ENCODE results near the gene GTF3C1.

GTF3C1 gene

DNA sequence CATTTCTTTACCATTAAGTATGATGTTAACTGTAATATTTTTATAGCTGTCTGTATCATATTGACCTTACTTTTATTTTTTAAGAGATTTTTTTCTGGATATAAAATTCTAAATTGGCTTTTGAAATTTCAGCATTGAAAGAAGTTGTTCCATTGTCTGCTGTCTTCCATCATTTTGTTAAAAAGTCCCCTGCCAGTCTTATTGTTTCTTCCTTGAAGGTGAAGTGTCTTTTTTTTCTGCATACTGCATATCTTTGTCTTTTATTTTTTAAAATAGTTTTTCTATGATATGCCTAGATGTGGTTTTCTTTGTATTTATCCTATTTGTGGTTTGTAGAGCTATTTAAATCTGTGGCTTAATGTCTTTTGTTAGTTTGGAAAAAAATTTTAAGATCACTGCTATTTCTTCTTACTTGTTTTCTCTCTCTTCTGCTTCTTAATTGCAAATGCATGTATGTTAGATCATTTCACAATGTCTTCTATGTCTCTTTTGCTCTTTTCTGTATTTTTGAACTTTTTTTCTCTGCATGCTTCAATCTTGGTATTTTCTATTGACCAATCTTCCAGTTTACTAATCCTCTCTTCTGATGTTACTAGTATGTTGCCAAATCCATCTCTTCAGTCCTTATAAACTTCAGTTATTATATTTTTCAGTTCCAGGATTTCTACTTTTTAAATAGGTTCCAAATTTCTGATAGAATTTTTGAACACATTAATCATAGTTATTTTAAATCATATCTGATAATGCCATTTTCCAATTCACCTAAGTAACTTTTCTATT lies 127.6 kb downstream of the GTF3C1 start:
- DNase-seq, result no peak

DNA sequence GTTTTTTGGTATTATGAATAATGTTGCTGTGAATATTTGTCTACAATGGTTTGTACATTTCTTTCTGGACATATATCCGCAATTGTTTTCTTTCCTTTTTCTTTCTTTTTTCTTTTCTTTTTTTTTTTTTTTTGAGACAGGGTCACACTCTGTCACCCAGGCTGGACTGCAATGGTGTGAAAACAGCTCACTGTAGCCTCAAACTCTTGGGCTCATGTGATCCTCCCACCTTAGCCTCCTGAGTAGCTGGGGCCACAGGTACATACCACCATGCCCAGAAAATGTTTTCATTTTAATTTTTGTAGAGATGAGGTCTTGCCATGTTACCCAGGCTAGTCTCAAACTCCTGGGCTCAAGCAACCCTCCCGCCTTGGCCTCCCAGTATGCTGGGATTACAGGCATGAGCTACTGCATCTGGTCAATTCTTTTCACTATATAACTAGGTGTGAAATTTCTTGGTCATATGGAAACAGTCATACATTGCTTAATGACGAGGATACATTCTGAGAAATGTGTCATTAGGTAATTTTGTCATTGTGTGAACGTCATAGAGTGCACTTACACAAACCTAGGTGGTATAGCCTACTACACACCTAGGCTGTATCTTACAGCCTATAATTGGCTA lies 132.6 kb downstream of the GTF3C1 start:
- no peak for DNase-seq

DNA sequence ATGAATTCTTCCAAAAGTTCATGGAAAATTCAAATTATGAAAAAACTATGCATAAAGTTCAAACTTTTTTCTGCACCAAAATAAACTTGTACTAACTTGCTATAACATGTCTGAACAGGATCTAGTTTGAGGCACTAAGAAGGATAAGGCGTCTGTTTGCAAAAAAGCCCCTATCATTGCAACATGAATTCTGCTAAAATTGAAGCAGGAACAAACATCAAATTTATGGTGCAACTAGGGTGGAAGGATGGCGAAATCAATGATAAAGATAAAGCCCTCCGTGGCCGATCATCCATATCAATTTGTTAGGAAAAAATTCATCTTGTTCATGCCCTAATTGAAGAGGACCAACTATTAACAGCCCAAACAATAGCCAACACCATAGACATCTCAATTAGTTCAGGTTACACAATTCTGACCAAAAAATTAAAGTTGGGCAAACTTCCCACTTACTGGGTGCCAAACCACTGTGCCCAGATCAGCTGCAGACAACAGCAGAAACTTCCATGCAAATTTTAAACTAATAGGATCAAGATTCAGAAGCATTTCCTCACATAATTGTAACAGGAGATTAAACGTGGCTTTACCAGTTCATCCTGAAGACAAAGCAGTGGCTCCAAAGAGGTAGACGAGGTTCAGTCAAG lies 134.8 kb downstream of the GTF3C1 start:
- DNase-seq, result no peak

DNA sequence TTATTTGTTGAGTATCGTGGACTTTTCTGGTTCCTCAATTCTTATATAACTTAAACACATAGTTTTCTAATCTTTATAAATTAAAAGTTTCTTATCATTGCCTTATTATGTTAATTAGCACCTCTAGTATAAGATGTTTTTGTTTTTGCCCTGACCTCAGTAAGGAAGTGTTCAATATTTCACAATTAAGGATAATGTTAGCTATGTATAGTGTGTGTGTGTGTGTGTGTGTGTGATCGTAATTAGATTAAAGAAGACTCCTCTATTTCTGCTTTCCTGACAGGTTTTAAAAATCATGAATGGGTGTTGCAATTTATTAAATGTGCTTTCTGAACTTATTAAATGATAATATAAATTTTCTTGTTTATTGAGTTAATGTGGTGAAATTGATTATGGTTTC lies 135.8 kb downstream of the GTF3C1 start:
- DNase-seq, result no peak

GRCh38 chr16:27410761-27411160 lies 139.0 kb downstream of the GTF3C1 start:
- DNase-seq, result no peak
